ENCODE results near the gene GJB4.

- TF ChIP-seq CTCF (IDR thresholded peaks at IDR 0.05) (no peak), POLR2A (IDR thresholded peaks at IDR 0.05) (no peak)
These were observed 22.4 kb downstream of the GJB4 start for GRCh38 chr1:34781844-34782391.
